ENCODE results near the gene LRRTM1.

LRRTM1 gene

GRCh38 chr2:80255918-80256781 lies 48.4 kb downstream of the LRRTM1 start:
- Histone ChIP-seq H3K79me2 (ENCODE audit: insufficient read depth, low read length) (no peaks in the 10 kb centered on the region), H3K9me2 (replicated peaks; ENCODE audit: insufficient read depth, low read length) (no peaks in the 10 kb centered on the region), H3K36me3 (ENCODE audit: low read length) (no peaks in the 10 kb centered on the region), H3F3A (ENCODE audit: insufficient read depth) (no peaks in the 10 kb centered on the region), H4K20me1 (ENCODE audit: low read depth, low read length) (no peaks in the 10 kb centered on the region), H3K4me3 (ENCODE audit: insufficient read depth, low read length, poor library complexity, severe bottlenecking) (no peak overlapping the region), H3K27me3 (ENCODE audit: low read length) (no peaks in the 10 kb centered on the region), H3K27ac (ENCODE audit: low read depth, low read length) (no peak overlapping the region), H3K9ac (ENCODE audit: low read length) (no peak overlapping the region), H3K4me2 (ENCODE audit: low read depth, low read length, poor library complexity, severe bottlenecking) (no peak overlapping the region), H3K9me3 (ENCODE audit: insufficient read depth, low read length) (no peaks in the 10 kb centered on the region), H2AFZ (ENCODE audit: low read depth, low read length, severe bottlenecking) (no peak overlapping the region)
- TF ChIP-seq EZH2phosphoT487 (conservative IDR thresholded peaks at IDR 0.05; ENCODE audit: low read length) (no peak), CTCF (IDR thresholded peaks at IDR 0.05; ENCODE audit: insufficient read depth, low read length, poor library complexity, severe bottlenecking) (no peak)

GRCh38 chr2:80252294-80252986 lies 52.1 kb downstream of the LRRTM1 start:
- Histone ChIP-seq H3F3A (ENCODE audit: insufficient read depth) (no peaks in the 10 kb centered on the region), H3K9ac (ENCODE audit: low read length) (no peak overlapping the region), H3K27ac (ENCODE audit: low read depth, low read length) (no peak overlapping the region), H3K9me2 (replicated peaks; ENCODE audit: insufficient read depth, low read length) (no peaks in the 10 kb centered on the region), H3K79me2 (ENCODE audit: insufficient read depth, low read length) (no peaks in the 10 kb centered on the region), H2AFZ (ENCODE audit: low read depth, low read length, severe bottlenecking) (no peak overlapping the region), H3K9me3 (ENCODE audit: insufficient read depth, low read length) (no peaks in the 10 kb centered on the region), H3K4me3 (ENCODE audit: insufficient read depth, low read length, poor library complexity, severe bottlenecking) (no peak overlapping the region), H3K4me2 (ENCODE audit: low read depth, low read length, poor library complexity, severe bottlenecking) (no peak overlapping the region), H4K20me1 (ENCODE audit: low read depth, low read length) (no peaks in the 10 kb centered on the region), H3K27me3 (ENCODE audit: low read length) (no peaks in the 10 kb centered on the region), H3K36me3 (ENCODE audit: low read length) (no peaks in the 10 kb centered on the region)
- TF ChIP-seq CTCF (IDR thresholded peaks at IDR 0.05; ENCODE audit: insufficient read depth, low read length, poor library complexity, severe bottlenecking) (no peak), EZH2phosphoT487 (conservative IDR thresholded peaks at IDR 0.05; ENCODE audit: low read length) (no peak)
